ENCODE results near the gene NSG1. TPM values are rescaled to one million over a fixed set of nuclear protein-coding genes. Genes with fewer than 3 reads are reported as not detected.

NSG1 gene
- total and polyA plus RNA-seq, 2 of the 4 experiments (the other 2 are of a cell fraction): 0.72 to 1.6 TPM

DNA sequence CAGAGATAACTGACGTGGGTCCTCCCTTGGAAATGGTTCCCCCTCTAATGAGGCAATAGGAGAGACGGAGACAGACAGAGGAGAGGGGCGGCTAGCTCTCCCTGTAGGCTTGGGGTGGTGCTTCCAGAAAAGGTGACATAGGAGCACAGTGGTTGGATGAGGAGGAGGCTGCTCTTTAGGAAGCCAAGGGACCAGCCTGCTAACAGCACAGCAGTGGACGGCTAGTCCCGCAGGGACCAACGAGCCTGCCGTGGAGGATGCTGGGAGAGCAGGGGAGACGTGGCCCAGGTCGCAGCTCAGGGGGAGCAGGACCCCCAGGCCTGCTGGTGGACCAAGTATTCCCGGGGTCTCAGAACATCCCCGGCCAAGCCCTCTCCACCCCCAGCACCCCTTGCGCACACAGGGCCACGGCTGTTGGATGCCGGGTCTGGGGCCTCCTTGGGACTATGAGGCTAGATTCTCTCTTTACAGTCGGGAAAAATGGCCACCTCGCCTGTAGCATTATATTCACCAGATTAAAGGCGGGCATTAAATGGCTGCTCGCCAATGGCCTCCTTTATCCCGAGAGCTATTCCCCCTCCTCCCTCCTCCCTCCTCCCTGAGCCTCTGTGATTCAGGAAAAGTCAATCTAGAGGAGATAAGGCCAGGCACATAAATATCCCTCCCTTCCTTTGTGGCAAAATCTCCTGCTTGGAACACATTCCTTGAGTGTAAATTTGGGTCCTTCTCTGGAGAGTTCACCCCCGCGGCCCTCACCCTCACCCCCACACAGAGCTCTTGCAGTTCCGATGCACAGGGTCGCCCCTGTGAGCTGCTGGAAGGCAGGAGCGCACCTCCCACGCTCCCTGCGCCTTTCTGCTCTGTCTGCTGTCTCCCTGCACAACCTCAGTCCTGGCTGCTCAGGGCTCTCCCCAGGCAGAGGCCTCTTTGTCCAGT, 30.5 kb upstream of the NSG1 start:
- Histone ChIP-seq H3K4me1 (ENCODE audit: control insufficient read depth, insufficient read depth, low read length) (no peaks in the 10 kb centered on the region), H3K36me3 (ENCODE audit: control insufficient read depth, insufficient read depth, low read length) (no peaks in the 10 kb centered on the region), H4K20me1 (ENCODE audit: insufficient read depth, low read length) (no peaks in the 10 kb centered on the region), H3K18ac (ENCODE audit: low read depth, low read length) (no peak overlapping the region), H2BK120ac (ENCODE audit: low read depth, low read length) (no peak overlapping the region), H3K79me1 (ENCODE audit: low read depth in 1 of 2, low read length in 2 of 2) (no peaks in the 10 kb centered on the region), H3K27me3 (ENCODE audit: control insufficient read depth, insufficient read depth, low read length) (peaks cover 43% of the 10 kb centered on the region), H3K56ac (ENCODE audit: extremely low read depth, insufficient read depth, low read length) (no peak overlapping the region), H3K14ac (replicated peaks; ENCODE audit: low read depth, low read length) (no peak overlapping the region), H2AK5ac (ENCODE audit: low read depth, low read length) (no peak overlapping the region), H3K27ac (ENCODE audit: insufficient read depth, low read length) (no peak overlapping the region), H2AFZ (replicated peaks; ENCODE audit: low read length, poor library complexity) (no peak overlapping the region), H3K4me3 (ENCODE audit: insufficient read depth, low read depth, low read length) (no peak overlapping the region), H2BK15ac (ENCODE audit: low read depth, low read length) (no peak overlapping the region), H3K4me2 (ENCODE audit: low read depth, low read length) (no peak overlapping the region), H3K4ac (ENCODE audit: low read depth, low read length) (no peak overlapping the region), H4K5ac (ENCODE audit: low read depth, low read length) (no peak overlapping the region), H4K8ac (ENCODE audit: low read depth in 2 of 2, low read length in 2 of 2) (no peak overlapping the region), H2AK9ac (replicated peaks; ENCODE audit: low read depth, low read length, poor library complexity) (no peak overlapping the region), H2BK5ac (ENCODE audit: low read depth, low read length, poor library complexity, severe bottlenecking) (no peak overlapping the region), H4K91ac (ENCODE audit: insufficient read depth, low read depth, low read length) (no peak overlapping the region), H3K9ac (ENCODE audit: low read depth, low read length) (no peak overlapping the region), H3K9me3 (ENCODE audit: control insufficient read depth, insufficient read depth, low read length) (no peaks in the 10 kb centered on the region), H3K23ac (ENCODE audit: low read depth, low read length) (no peak overlapping the region), H2BK20ac (ENCODE audit: low read depth, low read length) (no peak overlapping the region), H3K9me1 (ENCODE audit: insufficient read depth, low read length) (no peaks in the 10 kb centered on the region)
- in situ Hi-C loops (cut with MboI; ENCODE audit: low sequenced_read_pairs): no loop called here
- ChIA-PET CTCF (no interaction called here), POLR2A (ENCODE audit: unreplicated experiment) (no interaction called here)
- BruUV-seq (replicated peaks): no TSS peak
- dilution Hi-C loops (cut with HindIII; ENCODE audit: low sequenced_read_pairs, unreplicated experiment): no loop called here
- WGBS, 2 experiments (ENCODE audit: extremely low coverage in 2 of 2, insufficient read length in 1 of 2): 72% methylated on average over 6 of the region's 26 CpGs; no CpG with 5 or more reads in 1 of the 2 experiments
- 0 out of 2 replicates have a peak, but pooled peaks have one; percentile 14 for ATAC-seq (ENCODE audit: low read depth)
- no peak for DNase-seq
- intact Hi-C loops (cut with micrococcal nuclease): no loop called here
- TF ChIP-seq CEBPB (IDR thresholded peaks at IDR 0.05; ENCODE audit: low read depth, low read length): no peak
- no peak for TF ChIP-seq FOS (IDR thresholded peaks at IDR 0.05; ENCODE audit: low read depth, low read length)
- no peak for TF ChIP-seq MAFK (IDR thresholded peaks at IDR 0.05; ENCODE audit: low read depth, low read length)
- TF ChIP-seq RFX5 (IDR thresholded peaks at IDR 0.05; ENCODE audit: low read depth, low read length): no peak
- TF ChIP-seq, protein P1, sequence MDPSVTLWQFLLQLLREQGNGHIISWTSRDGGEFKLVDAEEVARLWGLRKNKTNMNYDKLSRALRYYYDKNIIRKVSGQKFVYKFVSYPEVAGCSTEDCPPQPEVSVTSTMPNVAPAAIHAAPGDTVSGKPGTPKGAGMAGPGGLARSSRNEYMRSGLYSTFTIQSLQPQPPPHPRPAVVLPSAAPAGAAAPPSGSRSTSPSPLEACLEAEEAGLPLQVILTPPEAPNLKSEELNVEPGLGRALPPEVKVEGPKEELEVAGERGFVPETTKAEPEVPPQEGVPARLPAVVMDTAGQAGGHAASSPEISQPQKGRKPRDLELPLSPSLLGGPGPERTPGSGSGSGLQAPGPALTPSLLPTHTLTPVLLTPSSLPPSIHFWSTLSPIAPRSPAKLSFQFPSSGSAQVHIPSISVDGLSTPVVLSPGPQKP (IDR thresholded peaks at IDR 0.05; ENCODE audit: borderline replicate concordance, low read depth, low read length): no peak
- TF ChIP-seq, protein P2, sequence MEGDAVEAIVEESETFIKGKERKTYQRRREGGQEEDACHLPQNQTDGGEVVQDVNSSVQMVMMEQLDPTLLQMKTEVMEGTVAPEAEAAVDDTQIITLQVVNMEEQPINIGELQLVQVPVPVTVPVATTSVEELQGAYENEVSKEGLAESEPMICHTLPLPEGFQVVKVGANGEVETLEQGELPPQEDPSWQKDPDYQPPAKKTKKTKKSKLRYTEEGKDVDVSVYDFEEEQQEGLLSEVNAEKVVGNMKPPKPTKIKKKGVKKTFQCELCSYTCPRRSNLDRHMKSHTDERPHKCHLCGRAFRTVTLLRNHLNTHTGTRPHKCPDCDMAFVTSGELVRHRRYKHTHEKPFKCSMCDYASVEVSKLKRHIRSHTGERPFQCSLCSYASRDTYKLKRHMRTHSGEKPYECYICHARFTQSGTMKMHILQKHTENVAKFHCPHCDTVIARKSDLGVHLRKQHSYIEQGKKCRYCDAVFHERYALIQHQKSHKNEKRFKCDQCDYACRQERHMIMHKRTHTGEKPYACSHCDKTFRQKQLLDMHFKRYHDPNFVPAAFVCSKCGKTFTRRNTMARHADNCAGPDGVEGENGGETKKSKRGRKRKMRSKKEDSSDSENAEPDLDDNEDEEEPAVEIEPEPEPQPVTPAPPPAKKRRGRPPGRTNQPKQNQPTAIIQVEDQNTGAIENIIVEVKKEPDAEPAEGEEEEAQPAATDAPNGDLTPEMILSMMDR (conservative IDR thresholded peaks at IDR 0.05; ENCODE audit: low read depth, low read length): no peak
- TF ChIP-seq, protein P3, sequence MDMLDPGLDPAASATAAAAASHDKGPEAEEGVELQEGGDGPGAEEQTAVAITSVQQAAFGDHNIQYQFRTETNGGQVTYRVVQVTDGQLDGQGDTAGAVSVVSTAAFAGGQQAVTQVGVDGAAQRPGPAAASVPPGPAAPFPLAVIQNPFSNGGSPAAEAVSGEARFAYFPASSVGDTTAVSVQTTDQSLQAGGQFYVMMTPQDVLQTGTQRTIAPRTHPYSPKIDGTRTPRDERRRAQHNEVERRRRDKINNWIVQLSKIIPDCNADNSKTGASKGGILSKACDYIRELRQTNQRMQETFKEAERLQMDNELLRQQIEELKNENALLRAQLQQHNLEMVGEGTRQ (IDR thresholded peaks at IDR 0.05; ENCODE audit: low read depth, low read length): no peak
- no peak for TF ChIP-seq CHD1 (IDR thresholded peaks at IDR 0.05; ENCODE audit: low read depth, low read length)
- TF ChIP-seq SMC3 (IDR thresholded peaks at IDR 0.05; ENCODE audit: low read depth, low read length): no peak
- no peak for TF ChIP-seq MAZ (IDR thresholded peaks at IDR 0.05; ENCODE audit: borderline replicate concordance, low read depth, low read length)
- TF ChIP-seq POLR2A (IDR thresholded peaks at IDR 0.05; ENCODE audit: low read depth, low read length): no peak
- no peak for TF ChIP-seq RAD21 (IDR thresholded peaks at IDR 0.05; ENCODE audit: low read length)
- no peak for TF ChIP-seq BHLHE40 (IDR thresholded peaks at IDR 0.05; ENCODE audit: low read depth, low read length)
- no peak for TF ChIP-seq MXI1 (IDR thresholded peaks at IDR 0.05; ENCODE audit: borderline replicate concordance, low read depth, low read length)
- no peak for TF ChIP-seq RCOR1 (IDR thresholded peaks at IDR 0.05; ENCODE audit: insufficient replicate concordance, low read length)
